IMR-90 (cell line): ENCODE data around the gene S100A11. TPM values are rescaled to one million over a fixed set of nuclear protein-coding genes. Genes with fewer than 3 reads are reported as not detected.

Experiments
- ATAC-seq: fragments of 200-7000 bp; cut with Tn5 transposase; 2 replicates; pipeline ENCODE4 v1.9.1; 2020; ENCODE audit warnings: low read depth, mild to moderate bottlenecking, moderate library complexity
- BruUV-seq: library from RNA; stranded (reverse); fragments of 400-500 nt; replicated peaks from 2 replicates; lab custom pipeline; 2021; lab: Mats Ljungman, UMichigan
- CTCF ChIA-PET: fragments of 300-600 bp; formaldehyde crosslinking; extraction: SDS; loops from one replicate; lab custom pipeline; 2021; ENCODE audit warnings: antibody characterized with exemption; lab: Yijun Ruan, JAX
- POLR2A ChIA-PET: fragments of 300-600 bp; sonication (Branson Sonifier 250); formaldehyde crosslinking; loops from one replicate; lab custom pipeline; 2022; ENCODE audit warnings: antibody characterized with exemption; ENCODE audit not compliant: unreplicated experiment; lab: Charles Lee
- DNase-seq: peaks from one replicate; pipeline ENCODE4 v3.0.0; 2013
- H2AFZ ChIP-seq: replicated peaks from 2 replicates; pipeline ENCODE3; 2013; ENCODE audit warnings: low read length, mild to moderate bottlenecking; ENCODE audit not compliant: poor library complexity
- H2AK5ac ChIP-seq: 2 replicates; pipeline ENCODE4 v1.6.1; 2013; ENCODE audit warnings: low read depth, low read length, inconsistent platforms
- H2AK9ac ChIP-seq: replicated peaks from 2 replicates; pipeline ENCODE3; 2013; ENCODE audit warnings: mild to moderate bottlenecking, low read depth, low read length, moderate library complexity; ENCODE audit not compliant: poor library complexity
- H2BK120ac ChIP-seq: 2 replicates; pipeline ENCODE4 v1.6.1; 2013; ENCODE audit warnings: low read depth, low read length, inconsistent platforms
- H2BK15ac ChIP-seq: 3 replicates; pipeline ENCODE4 v1.6.1; 2013; ENCODE audit warnings: low read depth, low read length, inconsistent platforms
- H2BK20ac ChIP-seq: 2 replicates; pipeline ENCODE4 v1.6.1; 2013; ENCODE audit warnings: low read depth, mild to moderate bottlenecking, inconsistent platforms, low read length, moderate library complexity
- H2BK5ac ChIP-seq: 2 replicates; pipeline ENCODE4 v1.6.1; 2013; ENCODE audit warnings: mild to moderate bottlenecking, low read depth, low read length, inconsistent platforms; ENCODE audit not compliant: poor library complexity, severe bottlenecking
- H3K14ac ChIP-seq: replicated peaks from 2 replicates; pipeline ENCODE4 v1.6.1; 2013; ENCODE audit warnings: low read depth, low read length, inconsistent platforms
- H3K18ac ChIP-seq: 2 replicates; pipeline ENCODE4 v1.6.1; 2013; ENCODE audit warnings: low read depth, low read length, control low read depth
- H3K23ac ChIP-seq: 2 replicates; pipeline ENCODE4 v1.6.1; 2013; ENCODE audit warnings: low read depth, low read length, inconsistent platforms
- H3K27ac ChIP-seq: 2 replicates; pipeline ENCODE4 v1.5.1; 2013; ENCODE audit warnings: mild to moderate bottlenecking, control low read depth, low read length; ENCODE audit not compliant: insufficient read depth
- H3K27me3 ChIP-seq: 2 replicates; pipeline ENCODE4 v1.6.1; 2013; ENCODE audit warnings: low read length; ENCODE audit not compliant: control insufficient read depth, insufficient read depth
- H3K36me3 ChIP-seq: 2 replicates; pipeline ENCODE4 v1.6.1; 2013; ENCODE audit warnings: low read length, mixed read lengths; ENCODE audit not compliant: control insufficient read depth, insufficient read depth
- H3K4ac ChIP-seq: 2 replicates; pipeline ENCODE4 v1.6.1; 2013; ENCODE audit warnings: low read depth, low read length, inconsistent platforms
- H3K4me1 ChIP-seq: 2 replicates; pipeline ENCODE4 v1.6.1; 2013; ENCODE audit warnings: low read length, mixed read lengths; ENCODE audit not compliant: control insufficient read depth, insufficient read depth
- H3K4me2 ChIP-seq: 2 replicates; pipeline ENCODE4 v1.6.1; 2013; ENCODE audit warnings: low read depth, mild to moderate bottlenecking, control low read depth, low read length, moderate library complexity
- H3K4me3 ChIP-seq: 2 replicates; pipeline ENCODE4 v1.5.1; 2013; ENCODE audit warnings: low read depth, mild to moderate bottlenecking, control low read depth, low read length, moderate library complexity; ENCODE audit not compliant: insufficient read depth
- H3K56ac ChIP-seq: 2 replicates; pipeline ENCODE4 v1.6.1; 2013; ENCODE audit warnings: low read length, inconsistent platforms; ENCODE audit not compliant: insufficient read depth; ENCODE audit errors: extremely low read depth
- H3K79me1 ChIP-seq, 2 experiments: 2 replicates each; pipeline ENCODE4 v1.6.1; 2013; ENCODE audit warnings: low read length in 2 of 2, inconsistent platforms in 1 of 2, low read depth in 1 of 2
- H3K9ac ChIP-seq: 2 replicates; pipeline ENCODE4 v1.6.1; 2013; ENCODE audit warnings: low read depth, low read length, control low read depth
- H3K9me1 ChIP-seq: 2 replicates; pipeline ENCODE4 v1.6.1; 2013; ENCODE audit warnings: low read length, inconsistent platforms; ENCODE audit not compliant: insufficient read depth
- H3K9me3 ChIP-seq: 2 replicates; pipeline ENCODE4 v1.6.1; 2013; ENCODE audit warnings: low read length; ENCODE audit not compliant: control insufficient read depth, insufficient read depth
- H4K20me1 ChIP-seq: 2 replicates; pipeline ENCODE4 v1.6.1; 2013; ENCODE audit warnings: low read length, inconsistent platforms; ENCODE audit not compliant: insufficient read depth
- H4K5ac ChIP-seq: 2 replicates; pipeline ENCODE4 v1.6.1; 2013; ENCODE audit warnings: mild to moderate bottlenecking, low read depth, low read length, control low read depth
- H4K8ac ChIP-seq, 2 experiments: 2 replicates each; pipeline ENCODE4 v1.6.1; 2013; ENCODE audit warnings: low read depth in 2 of 2, low read length in 2 of 2, control low read depth in 1 of 2, inconsistent platforms in 1 of 2
- H4K91ac ChIP-seq: 2 replicates; pipeline ENCODE4 v1.6.1; 2013; ENCODE audit warnings: low read depth, low read length, inconsistent platforms; ENCODE audit not compliant: insufficient read depth
- CEBPB ChIP-seq: IDR thresholded peaks from 2 replicates; pipeline ENCODE4 v1.6.1; 2012; ENCODE audit warnings: low read depth, low read length, improper control_type of control experiment
- SMC3 ChIP-seq: fragments of 150-350 bp; IDR thresholded peaks from 2 replicates; pipeline ENCODE4 v1.6.1; 2016; ENCODE audit warnings: low read depth, mild to moderate bottlenecking, antibody characterized with exemption, low read length, moderate library complexity
- WGBS, 2 experiments: methylation state at CpG; one replicate each; pipeline versions ENCODE4 v1.1.5 to v1.1.7; 2013; ENCODE audit warnings: missing lambda C conversion rate in 2 of 2; ENCODE audit not compliant: insufficient read length in 1 of 2; ENCODE audit errors: extremely low coverage in 2 of 2; 5-methylcytosine and 5-hydroxymethylcytosine counted together
- dilution Hi-C: fragments of 300-500 bp; cut with HindIII; formaldehyde crosslinking; loops from one replicate; pipeline ENCODE4 v1.14.3; 2018; ENCODE audit warnings: low sequenced_read_pairs; ENCODE audit not compliant: unreplicated experiment
- in situ Hi-C: fragments of 300-500 bp; cut with MboI; formaldehyde crosslinking; loops from 3 replicates; pipeline ENCODE4 v1.14.3; 2019; ENCODE audit warnings: low sequenced_read_pairs, inconsistent platforms, mixed read lengths
- intact Hi-C: fragments of 100-400 bp; cut with micrococcal nuclease; formaldehyde crosslinking; loops from 2 replicates; pipeline ENCODE4 v1.10.0; 2022
- polyA plus RNA-seq, 3 experiments: library from polyadenylated mRNA; depleted of rRNA; stranded (reverse); fragments of >200 nt; gene quantifications; 2 replicates each; pipeline ENCODE4 v1.2.3, GENCODE V29; 2012; ENCODE audit warnings: low replicate concordance in 1 of 3
- total RNA-seq: library from RNA; depleted of rRNA; stranded (reverse); fragments of >200 nt; gene quantifications from 2 replicates; pipeline ENCODE4 v1.2.3, GENCODE V29; 2012

S100A11 gene
- total and polyA plus RNA-seq, 2 of the 4 experiments (the other 2 are of a cell fraction), result 167 to 1,402 TPM

- Histone ChIP-seq H3K18ac (no peak overlapping the region; the same call in 1 of the 2 replicates), H4K8ac (peak overlapping the region; percentile 55 to 89; a peak in 2 of 4 replicates), H3K4me3 (no peak overlapping the region), H2AK5ac (peak overlapping the region; percentile 34; the same call in 1 of the 2 replicates), H3K27me3 (peaks cover 6% of the 10 kb centered on the region), H2BK120ac (peak overlapping the region; percentile 58), H3K4me2 (no peak overlapping the region), H3K36me3 (peaks cover 25% of the 10 kb centered on the region), H3K23ac (peak overlapping the region; percentile 31; the same call in 1 of the 2 replicates), H2BK20ac (peak overlapping the region; percentile 47; the same call in 1 of the 2 replicates), H3K9me1 (peaks cover 3% of the 10 kb centered on the region; the same call in 1 of the 2 replicates), H4K5ac (no peak overlapping the region; the same call in 1 of the 2 replicates), H3K9me3 (no peaks in the 10 kb centered on the region), H2AFZ (no peak overlapping the region), H3K14ac (0 out of 2 replicates have a peak overlapping the region, but pooled peaks have one; percentile 48), H2AK9ac (peak overlapping the region; percentile 17), H3K4me1 (peaks cover 14% of the 10 kb centered on the region), H2BK15ac (no peak overlapping the region), H4K20me1 (peaks cover 20% of the 10 kb centered on the region), H3K27ac (no peak overlapping the region), H2BK5ac (no peak overlapping the region), H3K56ac (no peak overlapping the region), H3K4ac (peak overlapping the region; percentile 57), H3K79me1 (peaks cover 16 to 27% of the 10 kb centered on the region in 2 experiments), H3K9ac (no peak overlapping the region), H4K91ac (peak overlapping the region; percentile 66; the same call in 1 of the 2 replicates)
- ChIA-PET CTCF (no interaction called here), POLR2A (no interaction called here)
- 100% methylated on average over 2 of the region's 8 CpGs; no CpG with 5 or more reads in 1 of the 2 experiments for WGBS, 2 experiments
- in situ Hi-C loops (no loop called here), intact Hi-C loops (no loop called here), dilution Hi-C loops (no loop called here)
- TF ChIP-seq CEBPB (peak; percentile 91), SMC3 (no peak)
- ATAC-seq, result peak; percentile 58
- BruUV-seq, result no TSS peak
- peak; percentile 43 for DNase-seq
Observed at GRCh38 chr1:152029144-152029928, 7.5 kb downstream of the S100A11 start.
